B cell (primary cell): ENCODE results near the gene SNX19. TPM values are rescaled to one million over a fixed set of nuclear protein-coding genes. Genes with fewer than 3 reads are reported as not detected.

Experiments used
- ATAC-seq: fragments of 200-7000 bp; cut with Tn5 transposase; one replicate; pipeline ENCODE4 v1.10.0; 2021; ENCODE audit warnings: low read depth, mild to moderate bottlenecking, moderate number of reproducible peaks, moderate library complexity
- CTCF ChIA-PET: fragments of 350-600 bp; sonication (Branson Sonifier 250); formaldehyde crosslinking; loops from one replicate; lab custom pipeline; 2021; ENCODE audit warnings: antibody characterized with exemption, inconsistent platforms; lab: Charles Lee
- POLR2A ChIA-PET: fragments of 350-600 bp; sonication (Branson Sonifier 250); formaldehyde crosslinking; loops from one replicate; lab custom pipeline; 2021; ENCODE audit warnings: antibody characterized with exemption; lab: Charles Lee
- DNase-seq: peaks from one replicate; pipeline ENCODE4 v3.0.0; 2013
- H2AFZ ChIP-seq: 2 replicates; pipeline ENCODE4 v1.6.1; 2012; ENCODE audit warnings: mild to moderate bottlenecking, low read depth, low read length; ENCODE audit not compliant: insufficient read depth, poor library complexity, severe bottlenecking
- H3K27ac ChIP-seq, 2 donors: 1 replicate in 1 of 2; 2 replicates in 1 of 2; pipeline ENCODE4 v1.5.1; 2012 to 2013; ENCODE audit warnings: low read length in 2 of 2, mild to moderate bottlenecking in 2 of 2, moderate library complexity in 1 of 2
- H3K27me3 ChIP-seq, 4 experiments: fragments of 200-600 bp in 1 of 4; sonication (generic) in 1 of 4; replicated peaks in 1 of 4; 1 replicate in 2 of 4; 2 replicates in 2 of 4; pipeline versions ENCODE4 v1.6.1 to v1.7.0; 2013 to 2016; ENCODE audit warnings: low read length in 3 of 4, mild to moderate bottlenecking in 2 of 4, mixed read lengths in 1 of 4, moderate library complexity in 1 of 4; ENCODE audit not compliant: insufficient read depth in 4 of 4, control insufficient read depth in 3 of 4; ENCODE audit errors: control extremely low read depth in 1 of 4
- H3K36me3 ChIP-seq, 2 experiments: replicated peaks in 1 of 2; 1 replicate in 1 of 2; 2 replicates in 1 of 2; pipeline versions ENCODE4 v1.6.1 to v1.7.1; 2013; ENCODE audit warnings: low read length in 1 of 2; ENCODE audit not compliant: insufficient read depth in 2 of 2, control insufficient read depth in 1 of 2; ENCODE audit errors: control extremely low read depth in 1 of 2, extremely low read depth in 1 of 2
- H3K4me1 ChIP-seq, 2 donors: fragments of 200-600 bp in 1 of 2; sonication (generic) in 1 of 2; 1 replicate in 1 of 2; 2 replicates in 1 of 2; pipeline versions ENCODE4 v1.5.1 to v1.6.1; 2013 to 2017; ENCODE audit warnings: low read length in 2 of 2; ENCODE audit not compliant: control insufficient read depth in 2 of 2, insufficient read depth in 2 of 2
- H3K4me2 ChIP-seq: replicated peaks from 2 replicates; pipeline ENCODE3; 2012; ENCODE audit warnings: mild to moderate bottlenecking, low read depth, low read length; ENCODE audit not compliant: poor library complexity, severe bottlenecking
- H3K4me3 ChIP-seq, 5 experiments: fragments of 200-600 bp in 1 of 5; sonication (generic) in 1 of 5; 1 replicate in 3 of 5; 2 replicates in 2 of 5; pipeline versions ENCODE4 v1.5.1 to v1.7.0; 2011 to 2016; ENCODE audit warnings: low read length in 4 of 5, mild to moderate bottlenecking in 4 of 5, low read depth in 2 of 5, control low read depth in 1 of 5, moderate library complexity in 1 of 5; ENCODE audit not compliant: insufficient read depth in 1 of 5; ENCODE audit errors: control extremely low read depth in 1 of 5, extremely low read depth in 1 of 5
- H3K79me2 ChIP-seq: fragments of 200-600 bp; sonication (generic); one replicate; pipeline ENCODE4 v1.6.0; 2016; ENCODE audit warnings: low read length; ENCODE audit not compliant: control insufficient read depth, insufficient read depth
- H3K9ac ChIP-seq: fragments of 200-600 bp; sonication (generic); 2 replicates; pipeline ENCODE4 v1.6.1; 2017; ENCODE audit warnings: mild to moderate bottlenecking, low read length, moderate library complexity
- H3K9me3 ChIP-seq, 3 donors: one replicate each; pipeline versions ENCODE4 v1.6.1 to v1.7.1; 2013; ENCODE audit warnings: low read length in 2 of 3; ENCODE audit not compliant: control insufficient read depth in 2 of 3, insufficient read depth in 1 of 3; ENCODE audit errors: control extremely low read depth in 1 of 3
- H4K20me1 ChIP-seq: 2 replicates; pipeline ENCODE4 v1.6.0; 2012; ENCODE audit warnings: mild to moderate bottlenecking, low read length; ENCODE audit not compliant: insufficient read depth, control insufficient read depth, poor library complexity, severe bottlenecking
- H3K27ac Mint-ChIP-seq: one replicate; pipeline ENCODE4 v1.8.0; 2021; ENCODE audit warnings: mixed read lengths
- H3K27me3 Mint-ChIP-seq: one replicate; pipeline ENCODE4 v1.8.0; 2021; ENCODE audit warnings: mixed read lengths
- H3K4me1 Mint-ChIP-seq: one replicate; pipeline ENCODE4 v1.8.0; 2021; ENCODE audit warnings: mixed read lengths
- H3K4me3 Mint-ChIP-seq: one replicate; pipeline ENCODE4 v1.8.0; 2021; ENCODE audit warnings: mixed read lengths
- H3K9me3 Mint-ChIP-seq: one replicate; pipeline ENCODE4 v1.8.0; 2022; ENCODE audit warnings: mixed read lengths; ENCODE audit not compliant: insufficient read depth
- CTCF ChIP-seq: fragments of 200-600 bp; IDR thresholded peaks from one replicate; pipeline ENCODE4 v1.8.0; 2022; ENCODE audit warnings: antibody characterized with exemption, mild to moderate bottlenecking
- EZH2 ChIP-seq: IDR thresholded peaks from 2 replicates; pipeline ENCODE4 v1.6.1; 2012; ENCODE audit warnings: borderline replicate concordance, low read depth, mild to moderate bottlenecking, moderate library complexity, low read length; ENCODE audit not compliant: insufficient read depth, poor library complexity, severe bottlenecking
- WGBS: methylation state at CpG from one replicate; pipeline ENCODE4 v1.1.5; 2013; ENCODE audit warnings: missing lambda C conversion rate; ENCODE audit not compliant: insufficient coverage; 5-methylcytosine and 5-hydroxymethylcytosine counted together
- intact Hi-C: fragments of 100-400 bp; cut with micrococcal nuclease; formaldehyde crosslinking; loops from one replicate; pipeline ENCODE4 v1.10.0; 2022
- polyA plus RNA-seq: library from polyadenylated mRNA; depleted of rRNA; stranded (reverse); fragments of >200 nt; gene quantifications from 2 replicates; pipeline ENCODE4 v1.2.3, GENCODE V29; 2012
- total RNA-seq, 2 donors: library from RNA; stranded (reverse); fragments of 120-200 nt in 1 of 2; gene quantifications; 1 replicate in 1 of 2; 2 replicates in 1 of 2; pipeline versions ENCODE4 v1.2.3 to v1.2.4, GENCODE V29; 2013 to 2022

The SNX19 gene
- total and polyA plus RNA-seq, 2 donors (not counting 1 experiment from before 2014, with no cell fraction given), result 24.2 to 74.0 TPM

GRCh38 chr11:130894322-130895025, 21.8 kb downstream of the SNX19 start:
- Histone ChIP-seq H3K9ac (no peak overlapping the region), H3K79me2 (no peaks in the 10 kb centered on the region), H3K9me3 (no peaks in the 10 kb centered on the region), H3K36me3 (peaks cover 4 to 65% of the 10 kb centered on the region in 2 experiments), H3K4me2 (no peak overlapping the region), H3K4me3 (no peak overlapping the region), H2AFZ (peak overlapping the region; percentile 12), H3K27me3 (no peaks in the 10 kb centered on the region), H3K27ac (no peak overlapping the region), H4K20me1 (no peaks in the 10 kb centered on the region), H3K4me1 (no peaks in the 10 kb centered on the region)
- H3K9me3 Mint-ChIP-seq, result no peaks in the 10 kb centered on the region
- no peaks in the 10 kb centered on the region for H3K27me3 Mint-ChIP-seq
- DNase-seq (peak; percentile 70), ATAC-seq (peak; percentile 72)
- no peak for TF ChIP-seq EZH2
- TF ChIP-seq CTCF, result peak; percentile 95
- H3K27ac Mint-ChIP-seq, result no peak overlapping the region
- H3K4me3 Mint-ChIP-seq, result no peak overlapping the region
- intact Hi-C loops, result loop anchor here (1.0 kb wide), 2 partner anchors 459 to 463 kb away; no protein-coding TSS in a partner anchor
- ChIA-PET POLR2A (no interaction called here), CTCF (interaction anchor here (0.7 to 4.6 kb wide), 20 partner anchors 8 to 892 kb away, joined by 3 to 34 read pairs (median 6); partner anchors contain the start of genes PRDM10 and SNX19)
- no peaks in the 10 kb centered on the region for H3K4me1 Mint-ChIP-seq
- 31% methylated on average over 2 of the region's 6 CpGs for WGBS

GRCh38 chr11:130892861-130893260, 23.4 kb downstream of the SNX19 start:
- no peak overlapping the region for H3K4me2 ChIP-seq
- H3K4me1 ChIP-seq, result no peaks in the 10 kb centered on the region
- POLR2A ChIA-PET, result no interaction called here
- no peak for DNase-seq
- no peak overlapping the region for H3K9ac ChIP-seq
- no peaks in the 10 kb centered on the region for H4K20me1 ChIP-seq
- no peak for TF ChIP-seq CTCF
- no peak for TF ChIP-seq EZH2
- no peaks in the 10 kb centered on the region for H3K27me3 ChIP-seq
- WGBS, result 67% methylated on average over 3 of the region's 4 CpGs
- intact Hi-C loops, result no loop called here
- H3K9me3 Mint-ChIP-seq, result no peaks in the 10 kb centered on the region
- H2AFZ ChIP-seq, result no peak overlapping the region
- peaks cover 3 to 51% of the 10 kb centered on the region in 2 experiments for H3K36me3 ChIP-seq
- no peaks in the 10 kb centered on the region for H3K9me3 ChIP-seq
- no peaks in the 10 kb centered on the region for H3K4me1 Mint-ChIP-seq
- no peaks in the 10 kb centered on the region for H3K27me3 Mint-ChIP-seq
- CTCF ChIA-PET, result interaction anchor here (2.3 to 4.6 kb wide), 3 partner anchors 8 to 458 kb away, joined by 13 to 28 read pairs (median 16); no protein-coding TSS in a partner anchor
- H3K27ac ChIP-seq, result no peak overlapping the region
- ATAC-seq, result no peak
- no peak overlapping the region for H3K27ac Mint-ChIP-seq
- no peak overlapping the region for H3K4me3 Mint-ChIP-seq
- H3K79me2 ChIP-seq, result no peaks in the 10 kb centered on the region
- no peak overlapping the region for H3K4me3 ChIP-seq
